H9 (cell line): ENCODE data around the gene ARHGAP45. TPM values are rescaled to one million over a fixed set of nuclear protein-coding genes. Genes with fewer than 3 reads are reported as not detected.
A peak's percentile ranks its signal among the peaks of the same experiment; 100 is the strongest.

Experiments
- DNase-seq: peaks from one replicate; pipeline ENCODE4 v3.0.0-alpha.2; 2017
- H2AFZ ChIP-seq: one replicate; pipeline ENCODE4 v1.6.1; 2013; ENCODE audit warnings: mild to moderate bottlenecking, low read length, control low read depth, moderate library complexity
- H2AK5ac ChIP-seq: 2 replicates; pipeline ENCODE4 v1.6.1; 2013; ENCODE audit warnings: low read length, control low read depth, mixed read lengths; ENCODE audit not compliant: insufficient read length
- H2BK120ac ChIP-seq: one replicate; pipeline ENCODE4 v1.6.1; 2013; ENCODE audit warnings: low read depth, mild to moderate bottlenecking, low read length, control low read depth, inconsistent platforms; ENCODE audit not compliant: poor library complexity, severe bottlenecking
- H2BK12ac ChIP-seq: 2 replicates; pipeline ENCODE4 v1.6.1; 2013; ENCODE audit warnings: low read length, control low read depth, mixed read lengths, low read depth; ENCODE audit not compliant: insufficient read length
- H2BK15ac ChIP-seq: 2 replicates; pipeline ENCODE4 v1.6.1; 2013; ENCODE audit warnings: low read depth, low read length, control low read depth
- H2BK20ac ChIP-seq: one replicate; pipeline ENCODE4 v1.6.1; 2013; ENCODE audit warnings: low read depth, mild to moderate bottlenecking, low read length, control low read depth, inconsistent platforms; ENCODE audit not compliant: poor library complexity, severe bottlenecking
- H2BK5ac ChIP-seq: 2 replicates; pipeline ENCODE4 v1.6.1; 2013; ENCODE audit warnings: low read length, control low read depth, mixed read lengths; ENCODE audit not compliant: insufficient read length
- H3K14ac ChIP-seq: 2 replicates; pipeline ENCODE4 v1.6.1; 2013; ENCODE audit warnings: low read length, control low read depth; ENCODE audit not compliant: insufficient read depth
- H3K18ac ChIP-seq: 2 replicates; pipeline ENCODE4 v1.6.1; 2013; ENCODE audit warnings: low read depth, mild to moderate bottlenecking, mixed read lengths, low read length, control low read depth; ENCODE audit not compliant: insufficient read length
- H3K23ac ChIP-seq: 2 replicates; pipeline ENCODE4 v1.6.1; 2013; ENCODE audit warnings: low read length, control low read depth, mixed read lengths, low read depth; ENCODE audit not compliant: insufficient read length
- H3K23me2 ChIP-seq: 2 replicates; pipeline ENCODE4 v1.6.1; 2013; ENCODE audit warnings: low read depth, mild to moderate bottlenecking, mixed read lengths, low read length, control low read depth; ENCODE audit not compliant: insufficient read length, poor library complexity, severe bottlenecking
- H3K27ac ChIP-seq: 2 replicates; pipeline ENCODE4 v1.5.1; 2013; ENCODE audit warnings: low read length, control low read depth, mixed read lengths, low read depth; ENCODE audit not compliant: insufficient read length
- H3K27me3 ChIP-seq: 2 replicates; pipeline ENCODE4 v1.6.1; 2013; ENCODE audit warnings: low read length, control low read depth, inconsistent platforms; ENCODE audit not compliant: insufficient read depth
- H3K4ac ChIP-seq: 2 replicates; pipeline ENCODE4 v1.6.1; 2013; ENCODE audit warnings: low read depth, mild to moderate bottlenecking, control low read depth, inconsistent platforms, low read length, moderate library complexity
- H3K4me1 ChIP-seq: 2 replicates; pipeline ENCODE4 v1.6.1; 2013; ENCODE audit warnings: low read length, control low read depth, inconsistent platforms; ENCODE audit not compliant: insufficient read depth
- H3K4me2 ChIP-seq: 2 replicates; pipeline ENCODE4 v1.6.1; 2013; ENCODE audit warnings: low read length, control low read depth, mixed read lengths; ENCODE audit not compliant: insufficient read length, insufficient read depth
- H3K56ac ChIP-seq: 2 replicates; pipeline ENCODE4 v1.6.1; 2013; ENCODE audit warnings: low read depth, mild to moderate bottlenecking, mixed read lengths, low read length, control low read depth; ENCODE audit not compliant: insufficient read length
- H3K79me1 ChIP-seq: 2 replicates; pipeline ENCODE4 v1.6.1; 2013; ENCODE audit warnings: low read depth, mild to moderate bottlenecking, moderate library complexity, low read length, control low read depth, inconsistent platforms; ENCODE audit not compliant: insufficient read depth, poor library complexity, severe bottlenecking
- H3K79me2 ChIP-seq: 2 replicates; pipeline ENCODE4 v1.6.1; 2013; ENCODE audit warnings: low read length, control low read depth, inconsistent platforms; ENCODE audit not compliant: insufficient read depth
- H3K9ac ChIP-seq: 2 replicates; pipeline ENCODE4 v1.6.1; 2013; ENCODE audit warnings: low read length, control low read depth, mixed read lengths; ENCODE audit not compliant: insufficient read length; ENCODE audit errors: extremely low read depth
- H3K9me3 ChIP-seq: one replicate; pipeline ENCODE4 v1.6.1; 2013; ENCODE audit warnings: low read depth, low read length, inconsistent platforms; ENCODE audit not compliant: control insufficient read depth
- H3T11ph ChIP-seq: one replicate; pipeline ENCODE4 v1.6.1; 2013; ENCODE audit warnings: mild to moderate bottlenecking, low read length, control low read depth, inconsistent platforms
- H4K20me1 ChIP-seq: one replicate; pipeline ENCODE4 v1.6.1; 2013; ENCODE audit not compliant: control insufficient read depth, insufficient read length, insufficient read depth
- H4K5ac ChIP-seq: 2 replicates; pipeline ENCODE4 v1.6.1; 2013; ENCODE audit warnings: low read depth, mild to moderate bottlenecking, mixed read lengths, low read length, control low read depth; ENCODE audit not compliant: insufficient read length
- H4K8ac ChIP-seq: replicated peaks from 2 replicates; pipeline ENCODE4 v1.6.1; 2013; ENCODE audit warnings: low read length, control low read depth, mixed read lengths, low read depth; ENCODE audit not compliant: insufficient read length
- H4K91ac ChIP-seq: 2 replicates; pipeline ENCODE4 v1.6.1; 2013; ENCODE audit warnings: low read depth, mild to moderate bottlenecking, moderate library complexity, mixed read lengths, low read length, control low read depth; ENCODE audit not compliant: insufficient read length
- H3K27ac Mint-ChIP-seq, 3 experiments: 2 replicates in 2 of 3; 3 replicates in 1 of 3; pipeline ENCODE4 v1.8.0; 2020 to 2021; ENCODE audit warnings: mixed read lengths in 3 of 3, mild to moderate bottlenecking in 1 of 3, moderate library complexity in 1 of 3
- H3K27me3 Mint-ChIP-seq: 2 replicates; pipeline ENCODE4 v1.8.0; 2021; ENCODE audit warnings: low read depth, mild to moderate bottlenecking, moderate library complexity, mixed read lengths
- H3K36me3 Mint-ChIP-seq, 3 experiments: 2 replicates in 2 of 3; 3 replicates in 1 of 3; pipeline ENCODE4 v1.8.0; 2020 to 2021; ENCODE audit warnings: low read depth in 3 of 3, mixed read lengths in 3 of 3; ENCODE audit not compliant: insufficient read depth in 1 of 3
- H3K4me1 Mint-ChIP-seq, 2 experiments: 2 replicates each; pipeline ENCODE4 v1.8.0; 2020; ENCODE audit warnings: mixed read lengths in 2 of 2
- H3K4me3 Mint-ChIP-seq, 2 experiments: 2 replicates in 1 of 2; 3 replicates in 1 of 2; pipeline ENCODE4 v1.8.0; 2020 to 2021; ENCODE audit warnings: mild to moderate bottlenecking in 2 of 2, mixed read lengths in 2 of 2, moderate library complexity in 1 of 2
- H3K9me3 Mint-ChIP-seq, 2 experiments: 2 replicates in 1 of 2; 3 replicates in 1 of 2; pipeline ENCODE4 v1.8.0; 2020; ENCODE audit warnings: mild to moderate bottlenecking in 2 of 2, mixed read lengths in 2 of 2, moderate library complexity in 1 of 2
- WGBS: extraction: QIAGEN DNeasy Blood & Tissue Kit; methylation state at CpG from one replicate; pipeline ENCODE4 v1.1.7; 2013; ENCODE audit warnings: missing lambda C conversion rate, low lambda C conversion rate, mixed read lengths; ENCODE audit not compliant: insufficient read length; ENCODE audit errors: extremely low coverage; 5-methylcytosine and 5-hydroxymethylcytosine counted together
- total RNA-seq: library from RNA; stranded (reverse); gene quantifications from 2 replicates; pipeline ENCODE4 v1.2.1, GENCODE V29; 2021
- TF ChIP-seq, protein P1 (sequence below): fragments of 200-600 bp; sonication (generic); conservative IDR thresholded peaks from 3 replicates; pipeline ENCODE4 v1.8.0; 2021; ENCODE audit warnings: antibody characterized with exemption, mild to moderate bottlenecking

The ARHGAP45 gene
- total RNA-seq, 1 experiment from 2014 or later, result 39.8 TPM

DNA sequence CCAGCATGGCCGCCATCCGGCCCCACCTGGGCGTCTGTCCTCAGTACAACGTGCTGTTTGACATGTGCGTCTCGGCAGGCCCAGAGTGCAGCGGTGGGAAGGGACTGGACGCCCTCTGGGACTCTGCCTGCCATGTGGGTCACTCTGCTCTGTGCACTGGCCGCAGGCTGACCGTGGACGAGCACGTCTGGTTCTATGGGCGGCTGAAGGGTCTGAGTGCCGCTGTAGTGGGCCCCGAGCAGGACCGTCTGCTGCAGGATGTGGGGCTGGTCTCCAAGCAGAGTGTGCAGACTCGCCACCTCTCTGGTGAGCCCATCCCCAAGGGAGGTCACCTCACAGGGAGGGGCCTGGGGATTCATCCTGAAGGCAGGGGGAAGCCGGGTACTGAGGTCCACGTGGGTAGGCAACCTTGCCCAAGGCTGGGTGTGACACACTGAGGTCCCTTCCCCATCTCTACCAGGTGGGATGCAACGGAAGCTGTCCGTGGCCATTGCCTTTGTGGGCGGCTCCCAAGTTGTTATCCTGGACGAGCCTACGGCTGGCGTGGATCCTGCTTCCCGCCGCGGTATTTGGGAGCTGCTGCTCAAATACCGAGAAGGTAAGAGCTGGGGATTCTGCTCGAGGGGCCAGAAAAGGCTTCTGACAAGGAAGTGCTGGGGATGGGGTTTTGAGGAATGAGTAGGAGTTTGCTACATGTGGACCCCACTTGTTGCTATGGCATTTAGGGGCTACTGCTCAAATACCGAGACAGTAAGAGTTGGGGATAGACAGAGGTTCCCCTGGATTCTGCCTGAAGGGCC is 15.8 kb upstream of the ARHGAP45 start:
- Histone ChIP-seq H3K9ac (no peak overlapping the region), H3K4ac (no peak overlapping the region), H4K8ac (no peak overlapping the region), H3K4me1 (no peaks in the 10 kb centered on the region), H2BK20ac (no peak overlapping the region), H3K23ac (no peak overlapping the region), H3K18ac (no peak overlapping the region), H2BK15ac (no peak overlapping the region), H3K14ac (no peak overlapping the region; the same call in 1 of the 2 replicates), H3K27ac (no peak overlapping the region), H3K79me2 (no peaks in the 10 kb centered on the region), H4K91ac (no peak overlapping the region), H3T11ph (no peak overlapping the region), H2AFZ (no peak overlapping the region), H3K56ac (no peak overlapping the region), H3K4me2 (no peak overlapping the region), H3K9me3 (no peaks in the 10 kb centered on the region), H3K79me1 (no peaks in the 10 kb centered on the region), H2AK5ac (no peak overlapping the region), H4K20me1 (no peaks in the 10 kb centered on the region), H2BK12ac (no peak overlapping the region), H2BK5ac (no peak overlapping the region), H2BK120ac (no peak overlapping the region), H3K23me2 (no peaks in the 10 kb centered on the region), H4K5ac (no peak overlapping the region), H3K27me3 (no peaks in the 10 kb centered on the region)
- Mint-ChIP-seq H3K27me3 (no peaks in the 10 kb centered on the region; the same call in 1 of the 2 replicates), H3K4me1 (peaks cover 2 to 15% of the 10 kb centered on the region in 2 experiments; a peak in 3 of 4 replicates), H3K9me3 (no peaks in the 10 kb centered on the region), H3K36me3 (peaks cover 2 to 5% (median 3%) of the 10 kb centered on the region in 3 experiments; a peak in 4 of 7 replicates), H3K27ac (peak overlapping the region in 1 of 3 experiments; percentile 86; a peak in 2 of 7 replicates), H3K4me3 (no peak overlapping the region)
- no CpG with 5 or more reads among the region's 31 CpGs for WGBS
- no peak for DNase-seq
- TF ChIP-seq, protein P1, sequence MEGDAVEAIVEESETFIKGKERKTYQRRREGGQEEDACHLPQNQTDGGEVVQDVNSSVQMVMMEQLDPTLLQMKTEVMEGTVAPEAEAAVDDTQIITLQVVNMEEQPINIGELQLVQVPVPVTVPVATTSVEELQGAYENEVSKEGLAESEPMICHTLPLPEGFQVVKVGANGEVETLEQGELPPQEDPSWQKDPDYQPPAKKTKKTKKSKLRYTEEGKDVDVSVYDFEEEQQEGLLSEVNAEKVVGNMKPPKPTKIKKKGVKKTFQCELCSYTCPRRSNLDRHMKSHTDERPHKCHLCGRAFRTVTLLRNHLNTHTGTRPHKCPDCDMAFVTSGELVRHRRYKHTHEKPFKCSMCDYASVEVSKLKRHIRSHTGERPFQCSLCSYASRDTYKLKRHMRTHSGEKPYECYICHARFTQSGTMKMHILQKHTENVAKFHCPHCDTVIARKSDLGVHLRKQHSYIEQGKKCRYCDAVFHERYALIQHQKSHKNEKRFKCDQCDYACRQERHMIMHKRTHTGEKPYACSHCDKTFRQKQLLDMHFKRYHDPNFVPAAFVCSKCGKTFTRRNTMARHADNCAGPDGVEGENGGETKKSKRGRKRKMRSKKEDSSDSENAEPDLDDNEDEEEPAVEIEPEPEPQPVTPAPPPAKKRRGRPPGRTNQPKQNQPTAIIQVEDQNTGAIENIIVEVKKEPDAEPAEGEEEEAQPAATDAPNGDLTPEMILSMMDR, result no peak
